AG09309 (cell line): ENCODE results near the gene LARP1.
"Not testable (repeated sequence)": the region's sequence is repeated elsewhere in the genome, so short reads cannot be mapped to it uniquely, and the experiment has no call there.

Experiments used
- DNase-seq: peaks from one replicate; pipeline ENCODE4 v3.0.0-alpha.2; 2010; ENCODE audit warnings: low read depth
- H3K4me3 ChIP-seq: 2 replicates; pipeline ENCODE4 v1.5.1; 2011; ENCODE audit warnings: mild to moderate bottlenecking, low read depth, low read length, moderate library complexity; ENCODE audit not compliant: control insufficient read depth
- CTCF ChIP-seq: IDR thresholded peaks from 2 replicates; pipeline ENCODE4 v1.5.1; 2011; ENCODE audit warnings: mild to moderate bottlenecking, low read depth, low read length, inconsistent platforms; ENCODE audit not compliant: insufficient read depth, control insufficient read depth; ENCODE audit errors: missing control alignments

Gene LARP1

GRCh38 chr5:154758977-154759376, 3.8 kb downstream of the LARP1 start:
- no peak for DNase-seq
- TF ChIP-seq CTCF: no peak
- no peak overlapping the region for H3K4me3 ChIP-seq

DNA sequence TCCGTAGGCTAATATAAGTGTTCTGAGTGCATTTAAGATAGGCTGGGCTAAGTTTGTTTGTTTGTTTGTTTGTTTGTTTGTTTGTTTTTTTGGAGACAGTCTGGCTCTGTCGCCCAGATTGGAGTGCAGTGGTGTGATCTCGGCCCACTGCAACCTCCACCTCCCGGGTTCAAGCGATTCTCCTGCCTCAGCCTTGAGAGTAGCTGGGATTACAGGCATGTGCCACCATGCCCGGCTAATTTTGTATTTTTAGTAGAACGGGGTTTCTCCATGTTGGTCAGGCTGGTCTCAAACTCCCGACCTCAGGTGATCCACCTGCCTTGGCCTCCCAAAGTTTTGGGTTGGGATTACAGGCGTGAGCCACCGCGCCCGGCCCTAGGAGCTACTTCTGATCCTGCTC, 4.7 kb downstream of the LARP1 start:
- not testable (repeated sequence) for DNase-seq, H3K4me3 ChIP-seq

DNA sequence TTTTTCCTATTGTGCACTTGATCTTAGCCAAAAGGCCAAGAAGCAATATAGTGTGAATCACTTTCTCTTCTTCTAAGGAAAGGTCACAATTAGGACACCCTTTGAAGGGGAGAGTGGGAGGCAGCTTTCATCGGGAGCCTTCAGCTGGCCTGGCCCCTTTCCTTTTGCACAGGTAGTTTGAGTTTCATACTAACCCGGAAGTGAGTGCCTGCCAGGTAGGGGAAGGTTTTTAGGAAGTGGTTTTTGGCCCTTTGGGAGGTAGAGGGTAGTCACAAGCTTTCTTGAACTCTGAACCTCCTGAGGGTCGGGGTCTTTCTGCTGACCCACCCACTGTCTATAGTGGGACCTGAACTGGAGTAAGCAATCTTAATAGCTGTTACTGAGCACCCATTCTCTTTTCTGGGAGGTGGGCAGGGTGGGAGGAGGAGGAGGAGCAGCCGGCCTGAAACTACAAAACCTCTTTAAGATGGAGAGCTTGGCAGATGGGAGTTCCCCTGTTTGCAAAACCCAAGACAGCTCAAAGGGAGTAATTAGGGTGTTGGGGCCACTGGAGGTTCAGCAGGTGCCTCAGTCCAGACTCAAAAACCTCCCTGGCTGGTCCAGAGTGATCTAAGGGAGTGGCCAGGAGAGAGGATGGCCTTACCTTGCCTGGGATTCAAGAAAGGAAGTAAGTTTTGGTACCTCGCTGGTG, 6.0 kb downstream of the LARP1 start:
- no peak for TF ChIP-seq CTCF
- DNase-seq: no peak
- no peak overlapping the region for H3K4me3 ChIP-seq

- H3K4me3 ChIP-seq: no peak overlapping the region
- no peak for DNase-seq
- TF ChIP-seq CTCF: no peak
These were observed 7.1 kb downstream of the LARP1 start for GRCh38 chr5:154762261-154762660.

GRCh38 chr5:154762700-154763099, 7.5 kb downstream of the LARP1 start:
- DNase-seq: no peak
- no peak for TF ChIP-seq CTCF
- H3K4me3 ChIP-seq: no peak overlapping the region

DNA sequence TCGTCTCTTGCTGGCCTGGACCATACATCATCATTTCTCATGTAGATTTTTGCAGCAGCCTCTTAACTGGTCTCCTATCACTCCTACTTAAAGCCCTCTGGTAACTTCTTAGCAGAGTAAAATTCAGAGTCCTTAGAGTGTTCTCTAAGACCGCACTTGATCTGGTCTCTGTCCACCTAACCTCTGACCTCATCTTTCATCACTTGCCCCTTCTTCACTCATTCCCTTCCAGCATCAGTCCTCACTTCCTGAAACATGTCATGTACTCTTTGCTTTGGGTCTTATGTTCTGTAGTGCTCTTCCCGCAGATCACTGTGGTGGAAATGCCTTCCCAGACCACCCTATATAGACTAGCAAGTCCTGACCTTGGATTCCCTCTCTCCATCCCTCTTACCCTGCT, 9.8 kb downstream of the LARP1 start:
- DNase-seq: no peak
- TF ChIP-seq CTCF: no peak
- H3K4me3 ChIP-seq: no peak overlapping the region

- no peak overlapping the region for H3K4me3 ChIP-seq
- TF ChIP-seq CTCF: no peak
- DNase-seq: no peak
These were observed 10.3 kb downstream of the LARP1 start for GRCh38 chr5:154765396-154765925.
